ENCODE data around the gene C1QB.

DNA sequence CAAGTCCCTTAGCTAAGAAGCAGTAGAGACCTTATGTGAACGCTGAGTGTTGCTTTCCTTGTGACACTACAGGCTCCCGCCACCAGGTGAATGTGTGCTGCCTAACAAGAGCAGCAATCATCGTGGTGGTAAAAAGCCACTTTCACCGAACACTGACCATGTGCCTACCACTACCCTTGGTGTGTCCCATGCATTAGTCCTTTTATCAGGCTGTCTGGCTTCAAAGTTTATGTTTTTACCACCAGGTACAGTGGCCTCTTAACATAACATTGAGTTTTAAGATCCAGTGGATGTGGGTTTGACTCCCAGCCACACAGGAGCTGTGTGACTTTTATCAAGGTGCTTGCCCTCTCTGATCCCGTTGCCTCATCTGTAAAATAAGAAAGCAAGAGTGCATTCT lies 1.7 kb downstream of the C1QB start:
- TF ChIP-seq, protein P1, sequence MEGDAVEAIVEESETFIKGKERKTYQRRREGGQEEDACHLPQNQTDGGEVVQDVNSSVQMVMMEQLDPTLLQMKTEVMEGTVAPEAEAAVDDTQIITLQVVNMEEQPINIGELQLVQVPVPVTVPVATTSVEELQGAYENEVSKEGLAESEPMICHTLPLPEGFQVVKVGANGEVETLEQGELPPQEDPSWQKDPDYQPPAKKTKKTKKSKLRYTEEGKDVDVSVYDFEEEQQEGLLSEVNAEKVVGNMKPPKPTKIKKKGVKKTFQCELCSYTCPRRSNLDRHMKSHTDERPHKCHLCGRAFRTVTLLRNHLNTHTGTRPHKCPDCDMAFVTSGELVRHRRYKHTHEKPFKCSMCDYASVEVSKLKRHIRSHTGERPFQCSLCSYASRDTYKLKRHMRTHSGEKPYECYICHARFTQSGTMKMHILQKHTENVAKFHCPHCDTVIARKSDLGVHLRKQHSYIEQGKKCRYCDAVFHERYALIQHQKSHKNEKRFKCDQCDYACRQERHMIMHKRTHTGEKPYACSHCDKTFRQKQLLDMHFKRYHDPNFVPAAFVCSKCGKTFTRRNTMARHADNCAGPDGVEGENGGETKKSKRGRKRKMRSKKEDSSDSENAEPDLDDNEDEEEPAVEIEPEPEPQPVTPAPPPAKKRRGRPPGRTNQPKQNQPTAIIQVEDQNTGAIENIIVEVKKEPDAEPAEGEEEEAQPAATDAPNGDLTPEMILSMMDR (IDR thresholded peaks at IDR 0.05), result no peak
- TF ChIP-seq, protein P2, sequence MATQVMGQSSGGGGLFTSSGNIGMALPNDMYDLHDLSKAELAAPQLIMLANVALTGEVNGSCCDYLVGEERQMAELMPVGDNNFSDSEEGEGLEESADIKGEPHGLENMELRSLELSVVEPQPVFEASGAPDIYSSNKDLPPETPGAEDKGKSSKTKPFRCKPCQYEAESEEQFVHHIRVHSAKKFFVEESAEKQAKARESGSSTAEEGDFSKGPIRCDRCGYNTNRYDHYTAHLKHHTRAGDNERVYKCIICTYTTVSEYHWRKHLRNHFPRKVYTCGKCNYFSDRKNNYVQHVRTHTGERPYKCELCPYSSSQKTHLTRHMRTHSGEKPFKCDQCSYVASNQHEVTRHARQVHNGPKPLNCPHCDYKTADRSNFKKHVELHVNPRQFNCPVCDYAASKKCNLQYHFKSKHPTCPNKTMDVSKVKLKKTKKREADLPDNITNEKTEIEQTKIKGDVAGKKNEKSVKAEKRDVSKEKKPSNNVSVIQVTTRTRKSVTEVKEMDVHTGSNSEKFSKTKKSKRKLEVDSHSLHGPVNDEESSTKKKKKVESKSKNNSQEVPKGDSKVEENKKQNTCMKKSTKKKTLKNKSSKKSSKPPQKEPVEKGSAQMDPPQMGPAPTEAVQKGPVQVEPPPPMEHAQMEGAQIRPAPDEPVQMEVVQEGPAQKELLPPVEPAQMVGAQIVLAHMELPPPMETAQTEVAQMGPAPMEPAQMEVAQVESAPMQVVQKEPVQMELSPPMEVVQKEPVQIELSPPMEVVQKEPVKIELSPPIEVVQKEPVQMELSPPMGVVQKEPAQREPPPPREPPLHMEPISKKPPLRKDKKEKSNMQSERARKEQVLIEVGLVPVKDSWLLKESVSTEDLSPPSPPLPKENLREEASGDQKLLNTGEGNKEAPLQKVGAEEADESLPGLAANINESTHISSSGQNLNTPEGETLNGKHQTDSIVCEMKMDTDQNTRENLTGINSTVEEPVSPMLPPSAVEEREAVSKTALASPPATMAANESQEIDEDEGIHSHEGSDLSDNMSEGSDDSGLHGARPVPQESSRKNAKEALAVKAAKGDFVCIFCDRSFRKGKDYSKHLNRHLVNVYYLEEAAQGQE (IDR thresholded peaks at IDR 0.05; ENCODE audit: insufficient read depth in 1 of 2, low read depth in 2 of 2, low read length in 1 of 2), result no peak

Measured in Panc1 (cell line).